PFSK-1 (cell line): Measurements from ENCODE around the gene FSTL4.

Experiments
- FOXP2 ChIP-seq: optimal IDR thresholded peaks from 2 replicates; pipeline ENCODE3; 2011; ENCODE audit warnings: borderline replicate concordance, control low read depth, inconsistent platforms; ENCODE audit not compliant: insufficient read depth; ENCODE audit errors: extremely low read length, extremely low read depth
- POLR2AphosphoS5 ChIP-seq: IDR thresholded peaks from 2 replicates; pipeline ENCODE4 v1.6.1; 2012; ENCODE audit warnings: low read depth, mild to moderate bottlenecking, control low read depth, low read length, moderate library complexity
- REST ChIP-seq, 2 experiments: IDR thresholded peaks; 2 replicates each; pipeline versions ENCODE4 v1.6.1 to v1.8.0; 2011 to 2012; ENCODE audit warnings: low read depth in 2 of 2, low read length in 2 of 2, control low read depth in 1 of 2, inconsistent platforms in 1 of 2, mild to moderate bottlenecking in 1 of 2, moderate library complexity in 1 of 2; ENCODE audit not compliant: insufficient read depth in 1 of 2
- SIN3A ChIP-seq: IDR thresholded peaks from 2 replicates; pipeline ENCODE4 v1.6.1; 2012; ENCODE audit warnings: mild to moderate bottlenecking, low read length, moderate library complexity, borderline replicate concordance; ENCODE audit not compliant: insufficient read depth
- TAF1 ChIP-seq: IDR thresholded peaks from 2 replicates; pipeline ENCODE4 v1.6.1; 2012; ENCODE audit warnings: low read length, control low read depth, borderline replicate concordance; ENCODE audit not compliant: insufficient read depth

Gene FSTL4

DNA sequence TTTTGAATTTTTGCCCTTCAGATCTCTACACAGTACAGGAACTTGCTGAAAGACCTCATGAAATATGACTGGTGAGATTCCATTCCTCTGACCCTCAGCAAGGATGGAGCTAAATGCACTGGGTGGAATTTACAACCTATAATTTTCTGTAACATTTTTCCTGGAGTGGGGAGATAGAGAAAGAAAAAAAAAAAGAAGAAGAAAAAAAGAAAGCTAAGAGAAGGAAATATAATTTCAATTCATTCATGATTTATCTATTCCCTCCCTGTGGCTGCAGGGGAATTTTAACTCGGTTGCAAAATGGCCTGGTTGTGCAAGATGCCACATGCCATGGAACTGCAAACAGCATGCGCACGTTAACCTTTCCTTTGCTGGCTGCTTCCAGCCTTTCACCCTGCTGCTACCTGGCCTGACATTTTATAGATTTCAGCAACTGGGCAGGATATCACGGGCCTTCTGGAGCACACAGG lies 155.4 kb downstream of the FSTL4 start:
- TF ChIP-seq SIN3A, result no peak
- TF ChIP-seq POLR2AphosphoS5, result no peak
- TF ChIP-seq TAF1, result no peak
- no peak for TF ChIP-seq FOXP2
- no peak for TF ChIP-seq REST (IDR thresholded peaks at IDR 0.05; ENCODE audit: insufficient read depth in 1 of 2, low read depth in 2 of 2, low read length in 2 of 2)

GRCh38 chr5:133455676-133456075 lies 156.7 kb downstream of the FSTL4 start:
- no peak for TF ChIP-seq FOXP2
- TF ChIP-seq REST (IDR thresholded peaks at IDR 0.05; ENCODE audit: insufficient read depth in 1 of 2, low read depth in 2 of 2, low read length in 2 of 2), result no peak

GRCh38 chr5:133454442-133454841 lies 157.9 kb downstream of the FSTL4 start:
- TF ChIP-seq REST (IDR thresholded peaks at IDR 0.05; ENCODE audit: insufficient read depth in 1 of 2, low read depth in 2 of 2, low read length in 2 of 2) (no peak), POLR2AphosphoS5 (no peak), FOXP2 (no peak), TAF1 (no peak), SIN3A (no peak)

GRCh38 chr5:133453831-133454230 lies 158.5 kb downstream of the FSTL4 start:
- no peak for TF ChIP-seq POLR2AphosphoS5
- no peak for TF ChIP-seq TAF1
- no peak for TF ChIP-seq FOXP2
- TF ChIP-seq SIN3A, result no peak
- no peak for TF ChIP-seq REST (IDR thresholded peaks at IDR 0.05; ENCODE audit: insufficient read depth in 1 of 2, low read depth in 2 of 2, low read length in 2 of 2)

- no peak for TF ChIP-seq SIN3A
- TF ChIP-seq TAF1, result no peak
- no peak for TF ChIP-seq POLR2AphosphoS5
- no peak for TF ChIP-seq REST (IDR thresholded peaks at IDR 0.05; ENCODE audit: insufficient read depth in 1 of 2, low read depth in 2 of 2, low read length in 2 of 2)
- no peak for TF ChIP-seq FOXP2
Observed at GRCh38 chr5:133453084-133453780, 159.1 kb downstream of the FSTL4 start.
